ENCODE results near the gene HDAC7.
A peak's percentile ranks its signal among the peaks of the same experiment; 100 is the strongest.

The HDAC7 gene

DNA sequence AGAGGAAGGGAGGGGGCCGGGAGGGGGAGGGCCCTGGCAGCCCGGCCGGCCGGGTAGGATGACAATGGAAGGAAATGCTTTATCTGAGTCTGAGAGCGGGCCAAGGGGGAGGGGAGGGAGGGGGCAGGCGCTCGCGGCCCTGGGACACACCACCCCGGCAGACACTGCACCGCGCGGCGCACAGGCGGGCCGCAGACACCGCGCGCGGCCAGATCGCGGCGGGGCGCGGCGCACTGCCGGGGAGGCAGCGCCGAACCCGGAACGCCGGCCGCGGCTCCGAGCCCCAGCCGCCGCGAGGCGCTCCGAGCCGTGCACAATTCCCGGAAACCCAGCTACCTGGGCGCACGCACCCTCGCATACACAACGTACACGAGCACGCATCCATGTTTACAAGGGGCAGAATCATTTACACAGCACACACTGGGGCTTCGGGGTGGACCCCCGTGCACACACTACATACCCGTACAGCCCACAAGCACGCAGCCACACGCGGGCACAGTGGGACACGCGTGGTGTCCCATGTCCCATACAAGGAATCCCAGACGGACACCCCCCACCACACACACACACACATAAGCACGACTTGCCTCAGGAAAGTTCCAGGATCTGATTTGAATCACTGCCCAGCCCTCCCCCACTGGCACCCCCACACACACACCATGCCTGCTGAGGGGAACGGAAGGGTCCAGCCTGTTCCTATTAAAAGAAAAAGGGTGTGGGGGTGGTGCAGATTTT is at the start of gene HDAC7:
HDAC7 (minus strand) TSS at position 8 of the 735 bp plus-strand sequence. CDS start 118 bp downstream, outside the sequence.
- peak in 1 of 2 experiments; percentile 40 for DNase-seq

DNA sequence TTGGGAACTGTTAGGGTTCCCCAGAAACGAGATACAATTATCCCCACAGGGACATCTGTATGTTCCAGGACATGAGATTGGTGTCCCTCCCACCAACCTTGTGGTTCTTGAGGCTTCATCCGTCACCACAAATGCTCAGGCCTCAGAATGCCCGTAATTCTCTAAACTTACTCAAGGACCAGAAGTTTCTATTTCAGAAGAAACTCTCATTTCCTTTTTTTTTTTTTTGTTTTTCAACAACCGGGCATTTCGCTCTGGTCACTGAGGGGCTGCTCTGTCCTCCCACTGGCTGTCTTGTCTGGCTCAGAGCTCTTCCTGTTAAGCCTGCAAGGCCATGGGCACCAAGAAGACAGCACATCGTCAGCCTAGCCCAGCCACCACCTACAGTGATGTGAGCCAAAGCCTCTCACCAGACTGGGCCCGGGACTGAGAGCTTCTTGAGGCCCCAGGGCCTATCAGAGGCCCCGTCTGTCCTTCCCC is 48.9 kb upstream of the HDAC7 start:
- DNase-seq, result no peak

DNA sequence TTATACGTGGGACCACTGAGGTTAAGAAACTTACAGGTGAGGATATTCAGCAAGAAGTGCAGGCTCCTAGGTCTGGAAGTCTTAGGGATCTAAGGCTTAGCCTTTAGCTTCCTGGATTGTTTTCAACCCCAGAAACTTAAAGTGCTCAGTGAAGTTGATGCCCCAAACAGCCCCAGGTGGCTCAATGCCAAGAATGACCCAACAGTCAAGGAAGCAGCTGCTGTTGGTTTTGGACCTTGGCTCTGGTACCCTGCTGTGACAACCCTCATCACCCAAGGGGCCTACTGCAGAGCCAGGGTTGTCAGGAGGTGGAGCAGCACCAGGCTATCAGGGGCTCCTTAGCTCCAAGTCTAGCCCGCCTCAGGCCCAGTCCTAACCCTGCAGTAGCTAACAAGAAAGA is 48.3 kb upstream of the HDAC7 start:
- no peak for DNase-seq

DNA sequence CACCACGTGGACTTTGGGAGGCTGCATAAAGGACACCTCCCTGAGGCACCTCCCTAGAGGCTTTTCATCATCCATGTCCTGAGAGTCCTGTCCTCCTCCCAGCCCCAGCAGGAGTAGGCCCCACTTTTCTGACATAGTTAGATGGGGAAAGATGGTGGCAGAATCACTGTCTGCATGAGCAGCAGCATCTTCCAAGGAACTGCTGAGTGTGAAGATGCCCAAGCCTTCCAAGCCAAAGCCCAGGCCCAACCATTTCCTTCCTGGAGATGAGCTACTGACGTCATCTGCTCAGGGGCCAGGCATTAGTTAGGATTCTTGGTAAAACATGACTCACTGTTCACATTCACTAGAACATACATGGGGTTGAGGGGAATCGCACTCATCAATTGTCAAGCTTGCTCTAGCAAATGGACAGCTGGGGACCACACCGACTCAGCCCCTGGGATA is 47.8 kb upstream of the HDAC7 start:
- no peak for DNase-seq

DNA sequence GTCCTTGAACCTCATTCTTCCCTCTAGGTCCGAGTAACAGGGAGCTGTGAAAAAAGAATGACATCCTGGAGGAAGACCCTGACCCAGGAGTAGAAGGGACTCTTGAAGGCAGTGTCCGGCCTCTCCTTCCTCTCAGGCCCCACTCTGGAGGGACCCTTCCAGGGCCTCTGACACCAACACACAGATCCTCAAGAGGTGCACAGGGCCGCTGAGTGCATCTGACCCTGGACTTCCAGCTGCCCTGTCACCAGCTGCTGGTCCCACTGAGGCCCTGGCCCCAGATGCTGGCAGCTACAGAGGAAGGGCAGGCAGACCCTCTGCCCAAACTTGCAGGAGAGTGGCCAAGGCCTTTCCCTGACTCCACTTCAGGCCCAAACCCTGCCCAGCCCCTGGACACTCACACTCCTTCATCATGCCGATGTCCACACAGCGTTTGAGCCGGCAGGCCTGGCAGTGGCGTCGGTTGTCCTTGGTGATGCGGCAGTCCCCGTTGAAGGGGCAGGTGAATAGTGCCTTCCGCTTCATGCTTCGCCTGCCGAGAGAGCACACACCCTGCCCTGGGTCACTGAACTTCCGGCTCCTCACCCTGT is 45.0 kb upstream of the HDAC7 start:
- no peak for DNase-seq

- no peak for DNase-seq
Observed at GRCh38 chr12:47863985-47864384, 44.3 kb upstream of the HDAC7 start.

DNA sequence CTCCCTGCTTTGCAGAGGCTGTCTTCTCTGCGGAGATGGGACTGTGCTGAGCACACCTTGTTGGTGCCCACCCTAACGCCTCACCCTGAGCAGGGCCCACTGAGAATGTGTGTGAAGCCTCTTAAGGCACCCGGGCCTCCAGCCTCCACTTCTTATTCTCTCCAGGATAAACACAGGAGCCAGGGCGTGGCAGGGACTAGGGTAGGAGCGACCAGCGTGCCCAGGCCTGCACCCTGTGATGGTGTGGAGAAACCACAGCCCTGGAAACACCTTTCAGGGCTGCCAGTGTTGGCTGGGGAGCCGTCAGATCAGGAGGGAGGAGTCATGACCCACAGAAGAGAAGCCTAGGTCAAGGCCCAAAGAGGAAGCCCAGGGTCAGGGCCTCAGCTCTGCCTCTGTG is 43.8 kb upstream of the HDAC7 start:
- no peak for DNase-seq

GRCh38 chr12:47862881-47863280 is 43.2 kb upstream of the HDAC7 start:
- no peak for DNase-seq

GRCh38 chr12:47862167-47862750 is 42.6 kb upstream of the HDAC7 start:
- DNase-seq, result no peak

- no peak for DNase-seq
Observed at GRCh38 chr12:47860873-47861272, 41.2 kb upstream of the HDAC7 start.

DNA sequence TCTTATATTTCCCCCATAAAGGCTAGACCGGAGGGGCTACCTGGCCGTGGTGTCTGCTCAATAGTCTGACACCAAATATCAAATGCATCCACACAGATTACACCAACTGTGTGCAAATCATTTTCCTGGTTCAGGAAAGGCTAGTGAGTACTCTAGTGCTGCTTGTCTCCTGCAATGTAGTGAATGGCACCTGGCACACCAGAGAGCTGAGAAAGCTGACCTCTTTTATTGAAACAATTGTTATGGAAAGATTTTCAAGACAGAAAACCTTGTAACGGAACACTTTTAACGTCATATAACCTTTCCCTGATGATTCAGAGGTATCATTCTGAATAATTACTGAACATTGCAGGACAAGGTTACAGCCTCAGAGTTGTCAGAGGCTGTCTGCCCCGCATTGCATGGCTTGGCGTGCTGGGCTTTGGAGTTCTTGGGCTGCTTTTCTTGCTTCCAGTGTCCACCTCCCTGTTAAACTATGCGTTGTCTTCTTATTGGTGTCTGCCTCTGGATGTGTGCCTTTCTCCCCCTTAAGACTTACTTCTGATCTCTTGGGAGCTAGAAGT is 40.7 kb upstream of the HDAC7 start:
- DNase-seq, result no peak

DNA sequence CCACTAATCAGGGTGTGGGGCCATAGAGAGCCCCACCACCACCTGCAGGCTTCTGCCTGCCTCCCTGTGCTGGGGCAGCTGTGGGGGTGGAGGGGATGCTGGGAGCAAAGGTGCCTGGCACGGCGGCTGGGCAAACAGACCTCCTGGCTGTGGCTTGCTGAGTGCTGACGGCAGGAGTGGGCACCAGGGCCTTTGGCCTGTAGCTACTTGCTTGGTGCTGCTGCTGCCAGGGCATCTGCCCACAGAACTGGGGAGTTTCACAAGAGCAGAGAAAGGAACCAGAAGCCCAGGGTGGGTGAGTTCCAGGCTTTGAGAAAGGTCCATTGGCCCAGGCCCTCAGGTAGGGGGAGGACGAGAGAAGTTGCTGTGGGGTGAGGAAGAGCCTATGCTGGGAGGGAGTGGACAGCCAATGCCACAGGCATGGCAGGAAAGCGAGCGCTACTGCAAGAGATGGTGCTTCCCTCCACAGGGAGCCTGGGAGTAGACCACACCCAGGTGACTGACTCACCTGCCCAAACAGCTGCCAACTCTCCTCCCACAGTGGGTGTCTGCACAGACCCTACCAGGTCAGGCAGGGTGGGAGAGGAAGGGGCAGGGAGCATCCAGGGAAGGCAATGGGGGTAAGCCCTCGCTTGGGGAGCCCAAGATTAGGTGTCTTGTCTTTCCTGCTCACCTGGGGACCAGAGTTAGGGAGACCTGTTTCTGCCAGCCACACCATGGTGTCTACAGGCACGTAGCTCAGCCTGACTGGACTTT is 39.0 kb upstream of the HDAC7 start:
- DNase-seq, result no peak

DNA sequence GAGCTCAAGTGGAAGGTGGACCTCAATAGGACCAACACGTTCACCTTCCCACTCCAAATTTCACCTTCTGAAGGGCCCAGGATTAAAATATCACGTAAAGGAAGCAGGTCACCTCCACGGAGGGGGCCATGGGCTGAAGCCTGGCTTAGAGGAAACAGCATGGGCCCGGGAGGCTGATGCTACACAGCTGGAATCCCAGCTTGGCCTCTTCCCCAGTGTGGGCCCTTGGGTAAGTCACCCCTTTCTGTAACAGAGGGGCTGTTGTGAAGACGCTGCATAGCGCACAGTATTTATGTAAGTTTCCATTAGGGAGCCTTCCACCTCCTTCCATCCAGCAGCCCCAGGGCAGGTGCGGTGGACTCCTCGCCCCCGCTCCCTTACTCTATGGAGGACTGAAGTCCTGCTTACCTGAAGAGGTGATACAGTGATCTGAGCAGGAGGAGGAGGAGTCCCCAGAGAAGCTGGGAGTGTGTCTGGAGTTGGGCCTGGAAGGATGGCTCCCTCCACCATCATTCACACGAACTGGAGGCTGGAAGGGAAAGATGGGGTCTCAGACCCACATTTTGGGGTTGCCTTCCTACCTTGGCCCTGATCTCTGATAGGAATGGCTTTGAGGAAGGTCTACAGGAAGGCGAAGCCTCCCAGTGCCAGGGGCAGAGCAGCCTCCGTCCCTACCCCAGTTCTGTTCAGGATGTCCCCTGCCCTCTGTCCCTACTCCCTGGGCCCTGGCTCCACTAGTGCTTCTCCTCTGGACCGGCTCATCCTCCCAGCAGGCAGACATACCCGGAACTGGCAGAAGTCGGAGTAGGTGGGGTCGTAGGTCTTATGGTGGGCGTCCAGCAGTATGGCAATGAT is 37.2 kb upstream of the HDAC7 start:
- DNase-seq, result no peak

- DNase-seq, result no peak
Observed at GRCh38 chr12:47856094-47856493, 36.4 kb upstream of the HDAC7 start.

DNA sequence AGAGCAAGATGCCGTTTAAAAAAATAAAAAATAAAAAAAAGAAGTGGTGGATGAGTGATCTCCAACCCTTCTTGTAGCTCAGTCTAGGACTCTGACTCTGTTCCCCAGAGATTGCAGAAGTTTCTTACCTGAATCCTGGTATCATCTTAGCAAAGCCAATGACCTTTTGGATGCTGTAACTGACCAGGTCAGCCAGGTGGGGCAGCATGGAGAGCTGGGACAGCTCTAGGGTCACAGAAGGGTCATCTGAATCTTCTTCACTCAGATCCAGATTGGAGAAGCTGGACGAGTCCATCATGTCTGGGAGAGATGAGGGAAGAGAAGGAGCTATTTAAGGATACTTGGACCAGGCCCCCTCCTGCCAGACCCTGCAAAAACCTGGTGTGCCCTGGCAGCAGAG is 35.8 kb upstream of the HDAC7 start:
- DNase-seq, result no peak

DNA sequence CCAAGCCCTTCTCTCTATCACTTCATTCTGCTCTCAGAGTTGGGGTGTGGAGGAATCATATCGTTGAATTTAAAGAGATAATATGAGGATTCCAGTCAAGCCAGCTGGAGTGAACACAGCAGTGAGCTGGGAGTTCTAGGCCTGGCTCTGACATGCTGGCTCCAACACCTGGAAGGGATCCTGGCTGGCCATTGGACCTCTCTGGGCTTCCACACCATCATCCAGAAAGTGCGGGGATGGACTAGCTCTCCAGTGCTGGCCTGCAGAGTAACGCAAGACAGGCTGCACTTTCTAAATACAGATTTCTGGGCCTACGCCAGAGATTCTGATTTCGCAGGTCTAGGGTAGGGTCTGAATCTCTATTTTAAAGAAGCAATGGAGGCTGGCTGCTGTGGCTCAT is 34.8 kb upstream of the HDAC7 start:
- DNase-seq, result no peak

GRCh38 chr12:47852096-47852571 is 32.4 kb upstream of the HDAC7 start:
- no peak for DNase-seq

DNA sequence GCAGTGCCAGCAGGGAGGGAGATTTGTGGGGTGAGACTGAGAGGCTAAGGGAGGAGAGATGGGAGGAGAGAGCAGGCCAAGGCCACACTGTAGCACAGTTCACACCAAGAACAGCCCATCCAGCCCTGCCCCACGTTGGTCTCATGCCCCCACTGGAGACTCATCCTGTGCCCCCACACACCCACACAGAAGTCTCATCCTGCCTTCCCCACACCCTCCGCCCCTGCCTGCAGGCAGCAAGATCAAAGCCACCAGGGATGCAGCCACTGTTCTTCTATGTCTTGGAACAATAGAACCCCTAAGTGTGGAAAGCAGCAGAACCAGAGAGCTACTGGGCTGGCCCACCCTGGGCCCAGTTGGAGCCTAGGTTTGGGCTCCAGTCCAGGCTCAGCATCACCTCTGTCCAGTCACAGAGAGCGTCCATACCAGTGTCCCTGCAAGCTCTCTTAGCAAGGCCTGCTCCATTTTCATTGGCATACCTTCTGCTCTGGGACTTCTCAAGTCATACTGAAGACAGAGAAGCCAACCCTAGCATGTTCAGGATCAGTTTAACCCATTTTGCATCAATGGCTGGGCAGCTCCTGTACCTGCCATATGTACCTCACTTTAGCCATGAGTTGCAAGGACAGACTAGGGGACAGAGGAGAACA is 31.7 kb upstream of the HDAC7 start:
- DNase-seq, result no peak

DNA sequence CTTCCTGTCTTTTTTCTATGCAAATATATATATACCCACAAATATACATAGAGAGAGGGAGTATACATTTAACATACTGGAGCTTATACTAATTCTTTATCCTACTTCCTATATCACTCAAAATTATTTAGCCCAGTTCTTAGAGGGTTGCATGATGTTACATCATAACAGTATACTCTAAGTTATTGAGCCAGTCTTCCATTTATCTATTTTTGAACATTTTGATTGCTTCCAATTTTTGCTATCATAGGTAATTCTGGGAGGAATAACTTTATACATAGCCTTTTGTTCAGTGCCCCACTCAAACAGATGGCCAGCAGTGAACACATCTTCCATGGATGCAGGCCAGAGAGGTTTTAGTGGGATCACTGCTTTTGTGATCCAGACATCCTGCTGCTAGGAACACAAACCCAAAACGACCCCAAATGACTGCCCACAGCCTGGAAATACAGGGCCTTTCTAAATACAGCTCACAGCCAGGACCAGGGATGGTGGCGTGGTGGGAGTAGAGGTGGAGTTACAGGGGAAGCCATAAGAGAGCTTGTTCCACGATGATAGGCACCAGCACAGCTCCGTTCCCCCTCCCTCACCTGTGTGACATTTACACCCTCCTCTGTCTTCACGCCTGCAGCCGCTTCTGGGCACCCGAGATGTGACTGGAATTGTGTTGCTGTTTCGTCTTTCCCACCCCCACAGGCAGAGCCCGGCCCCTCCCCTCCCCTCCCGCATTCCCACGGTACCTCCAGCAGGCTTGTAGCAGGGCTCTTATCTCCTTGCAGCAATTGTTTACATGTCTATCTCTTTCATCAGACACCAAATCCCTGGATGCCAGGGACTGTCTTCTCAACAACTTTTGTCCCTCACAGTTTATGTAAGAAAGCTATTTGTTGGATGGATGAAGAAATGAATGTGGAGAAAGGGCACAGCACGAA is 30.7 kb upstream of the HDAC7 start:
- DNase-seq, result no peak

GRCh38 chr12:47849261-47849660 is 29.6 kb upstream of the HDAC7 start:
- DNase-seq, result no peak

All from AML-193 (cell line).